PFSK-1 (cell line): ENCODE results near the gene FKBP10.

Experiments used
- POLR2AphosphoS5 ChIP-seq: IDR thresholded peaks from 2 replicates; pipeline ENCODE4 v1.6.1; 2012; ENCODE audit warnings: low read depth, mild to moderate bottlenecking, control low read depth, low read length, moderate library complexity
- REST ChIP-seq, 2 experiments: IDR thresholded peaks; 2 replicates each; pipeline versions ENCODE4 v1.6.1 to v1.8.0; 2011 to 2012; ENCODE audit warnings: low read depth in 2 of 2, low read length in 2 of 2, control low read depth in 1 of 2, inconsistent platforms in 1 of 2, mild to moderate bottlenecking in 1 of 2, moderate library complexity in 1 of 2; ENCODE audit not compliant: insufficient read depth in 1 of 2
- SIN3A ChIP-seq: IDR thresholded peaks from 2 replicates; pipeline ENCODE4 v1.6.1; 2012; ENCODE audit warnings: mild to moderate bottlenecking, low read length, moderate library complexity, borderline replicate concordance; ENCODE audit not compliant: insufficient read depth
- TAF1 ChIP-seq: IDR thresholded peaks from 2 replicates; pipeline ENCODE4 v1.6.1; 2012; ENCODE audit warnings: low read length, control low read depth, borderline replicate concordance; ENCODE audit not compliant: insufficient read depth

GRCh38 chr17:41786227-41787020, 26.4 kb upstream of the FKBP10 start, which contains the start of gene JUP:
- TF ChIP-seq POLR2AphosphoS5 = no peak
- no peak for TF ChIP-seq SIN3A
- 0 out of 4 replicates have a peak, but pooled peaks of 1 of the 2 experiments have one; percentile 9 for TF ChIP-seq REST (IDR thresholded peaks at IDR 0.05; ENCODE audit: insufficient read depth in 1 of 2, low read depth in 2 of 2, low read length in 2 of 2)
- no peak for TF ChIP-seq TAF1
